GM10248 (cell line): ENCODE data around the gene MATN4.

ENCODE experiments used
- CTCF ChIA-PET: fragments of 300-600 bp; sonication (Branson Sonifier 250); formaldehyde crosslinking; extraction: SDS; loops from one replicate; lab custom pipeline; 2021; ENCODE audit warnings: antibody characterized with exemption; lab: Yijun Ruan, JAX
- POLR2A ChIA-PET: fragments of 350-650 bp; sonication (Branson Sonifier 250); formaldehyde crosslinking; extraction: SDS; loops from one replicate; lab custom pipeline; 2020; ENCODE audit warnings: antibody characterized with exemption; lab: Yijun Ruan, JAX
- DNase-seq: peaks from one replicate; pipeline ENCODE4 v3.0.0; 2012; ENCODE audit errors: extremely low spot score
- CTCF ChIP-seq: IDR thresholded peaks from 2 replicates; pipeline ENCODE4 v1.5.1; 2012; ENCODE audit warnings: mild to moderate bottlenecking, low read depth; ENCODE audit errors: extremely low read depth, missing control alignments, control extremely low read depth

MATN4 gene

GRCh38 chr20:45317826-45318225, 9.7 kb upstream of the MATN4 start:
- TF ChIP-seq CTCF, result no peak
- ChIA-PET POLR2A (no interaction called here), CTCF (interaction anchor here (1.0 to 8.1 kb wide), 14 partner anchors 9 to 462 kb away, joined by 3 to 71 read pairs (median 9); partner anchors contain the start of gene SYS1)
- no peak for DNase-seq

GRCh38 chr20:45316150-45317080, 8.3 kb upstream of the MATN4 start:
- POLR2A ChIA-PET, result no interaction called here
- no peak for TF ChIP-seq CTCF
- no peak for DNase-seq
- CTCF ChIA-PET, result interaction anchor here (1.0 to 6.4 kb wide), 8 partner anchors 11 to 455 kb away, joined by 3 to 55 read pairs (median 10); no protein-coding TSS in a partner anchor

- no peak for DNase-seq
- ChIA-PET POLR2A (no interaction called here), CTCF (interaction anchor here (1.0 to 4.5 kb wide), 4 partner anchors 14 to 455 kb away, joined by 3 to 32 read pairs (median 4); no protein-coding TSS in a partner anchor)
- TF ChIP-seq CTCF, result no peak
Observed at GRCh38 chr20:45315672-45316071, 7.6 kb upstream of the MATN4 start.

- CTCF ChIA-PET, result interaction anchor here (1.2 to 3.9 kb wide), 3 partner anchors 20 to 464 kb away, joined by 3 to 19 read pairs (median 3); no protein-coding TSS in a partner anchor
- no peak for TF ChIP-seq CTCF
- no peak for DNase-seq
- POLR2A ChIA-PET, result no interaction called here
Observed at GRCh38 chr20:45313943-45314342, 5.8 kb upstream of the MATN4 start.

- ChIA-PET CTCF (interaction anchor here (0.8 to 3.9 kb wide), 6 partner anchors 12 to 465 kb away, joined by 3 to 19 read pairs (median 6); no protein-coding TSS in a partner anchor), POLR2A (no interaction called here)
- no peak for DNase-seq
- TF ChIP-seq CTCF, result no peak
Observed at GRCh38 chr20:45313065-45313695, 5.1 kb upstream of the MATN4 start.

- POLR2A ChIA-PET, result no interaction called here
- no peak for TF ChIP-seq CTCF
- CTCF ChIA-PET, result interaction anchor here (0.7 to 3.9 kb wide), 14 partner anchors 9 to 459 kb away, joined by 3 to 19 read pairs (median 4); partner anchors contain the start of gene SYS1
- DNase-seq, result no peak
Observed at GRCh38 chr20:45312241-45312640, 4.1 kb upstream of the MATN4 start.
